H54 (cell line): ENCODE measurements around the gene APLF.
"Not testable (repeated sequence)": the region's sequence is repeated elsewhere in the genome, so short reads cannot be mapped to it uniquely, and the experiment has no call there.

Experiments used
- DNase-seq: peaks from one replicate; pipeline ENCODE4 v3.0.0; 2011; ENCODE audit warnings: low spot score, mixed read lengths; ENCODE audit not compliant: insufficient read length
- FAIRE-seq: peaks from 3 replicates; lab custom pipeline; 2011; peaks lifted over from hg19 to GRCh38; lab: Jason Lieb, UNC
- POLR2A ChIP-seq: IDR thresholded peaks from 2 replicates; pipeline ENCODE4 v1.6.1; 2011; ENCODE audit warnings: low read depth, mild to moderate bottlenecking, low read length

APLF gene

DNA sequence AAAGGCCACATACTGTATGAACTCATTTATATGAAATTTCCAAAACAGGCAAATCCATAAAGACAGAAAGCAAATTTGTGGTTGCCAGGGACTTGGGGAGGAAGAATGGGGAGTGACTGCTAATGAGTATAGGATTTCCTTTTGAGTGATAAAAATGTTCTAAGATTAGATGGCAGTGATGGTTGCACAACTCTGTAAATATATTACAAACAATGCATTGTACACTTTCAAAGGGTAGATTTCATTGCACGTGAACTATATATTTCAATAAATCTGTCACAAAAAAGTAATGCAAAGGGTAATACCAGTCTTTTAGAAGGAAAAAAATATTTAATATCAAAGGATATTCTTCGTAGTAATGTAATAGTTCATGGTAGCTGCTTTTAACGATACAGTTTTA lies 112.3 kb downstream of the APLF start:
- FAIRE-seq (no peak), DNase-seq (no peak)
- TF ChIP-seq POLR2A = no peak

DNA sequence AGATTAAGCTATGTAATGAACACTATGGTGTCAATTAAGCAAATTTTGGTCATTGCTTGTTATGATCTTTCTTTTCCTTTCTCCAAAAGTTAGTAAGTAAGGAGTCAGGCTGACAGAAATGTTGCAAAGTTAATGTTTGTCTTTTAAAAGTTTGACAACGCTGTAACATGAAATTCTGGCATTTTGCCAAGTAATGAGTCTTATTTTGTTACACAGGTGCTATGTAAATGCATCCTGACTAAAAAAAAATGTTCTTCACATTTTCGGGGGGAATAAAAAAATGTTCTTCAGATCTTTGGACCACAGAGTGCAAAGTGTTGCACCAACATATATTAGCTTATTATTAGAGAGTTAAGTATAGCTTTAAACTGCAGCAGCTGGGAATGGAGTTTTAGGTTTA lies 121.2 kb downstream of the APLF start:
- DNase-seq (no peak), FAIRE-seq (no peak)
- TF ChIP-seq POLR2A = no peak

DNA sequence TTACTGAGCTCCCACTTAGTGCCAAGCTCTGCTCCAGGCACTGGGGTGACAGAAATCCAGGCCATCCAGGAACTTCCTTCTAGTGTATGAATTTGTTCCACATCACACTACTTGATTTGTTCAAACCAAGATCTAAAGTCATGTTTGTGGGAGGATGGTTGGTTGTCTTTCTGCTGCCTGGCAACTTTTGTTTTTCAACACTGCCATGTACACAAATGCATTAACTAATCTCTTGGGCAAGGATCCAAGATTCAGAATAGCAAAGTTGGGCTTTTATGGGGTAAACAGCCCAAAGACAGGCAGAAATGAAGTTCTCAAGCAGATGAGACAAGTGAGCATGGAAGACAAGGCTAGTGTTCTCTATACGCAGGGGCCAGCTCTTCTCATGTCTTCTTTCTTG lies 122.6 kb downstream of the APLF start:
- FAIRE-seq (no peak), DNase-seq (no peak)
- TF ChIP-seq POLR2A = no peak

DNA sequence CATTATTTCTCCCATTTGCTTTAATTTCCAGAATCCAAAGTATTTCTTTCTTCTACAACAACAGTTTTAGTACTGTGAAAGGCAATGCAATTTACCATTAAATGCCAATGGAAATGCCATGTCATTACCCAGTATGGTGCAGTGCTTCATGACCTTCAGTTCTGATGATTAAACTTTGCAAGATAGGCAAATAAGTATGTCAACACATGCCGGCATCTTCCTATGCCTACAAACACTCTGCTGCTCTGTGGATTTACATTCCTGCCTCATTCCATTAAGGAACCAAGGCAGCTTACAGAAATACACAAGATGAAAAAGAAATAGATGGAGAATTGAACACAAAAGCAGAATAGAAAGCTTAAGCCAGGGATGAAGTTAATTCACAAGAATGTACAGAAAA lies 123.3 kb downstream of the APLF start:
- FAIRE-seq (no peak), DNase-seq (no peak)
- no peak for TF ChIP-seq POLR2A

DNA sequence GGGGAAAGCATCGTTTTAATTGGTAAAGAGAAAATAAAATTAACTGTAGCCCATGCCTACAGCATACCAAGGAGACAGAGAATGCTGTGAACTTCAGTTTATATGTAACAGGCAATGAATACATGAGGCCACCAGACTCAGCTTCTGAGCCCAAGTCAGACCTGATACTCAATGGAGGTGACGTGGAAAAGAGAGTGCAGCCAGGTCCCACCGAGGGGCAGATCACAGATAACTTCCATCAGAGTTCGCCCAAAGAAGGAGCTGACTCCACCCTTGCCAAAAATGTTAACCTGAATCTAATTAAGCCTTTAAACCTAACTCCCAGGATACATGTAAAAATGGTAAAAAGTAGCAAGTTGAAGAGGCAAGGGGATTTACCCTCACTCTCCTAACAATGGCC lies 123.8 kb downstream of the APLF start:
- DNase-seq (no peak), FAIRE-seq (no peak)
- TF ChIP-seq POLR2A = no peak

DNA sequence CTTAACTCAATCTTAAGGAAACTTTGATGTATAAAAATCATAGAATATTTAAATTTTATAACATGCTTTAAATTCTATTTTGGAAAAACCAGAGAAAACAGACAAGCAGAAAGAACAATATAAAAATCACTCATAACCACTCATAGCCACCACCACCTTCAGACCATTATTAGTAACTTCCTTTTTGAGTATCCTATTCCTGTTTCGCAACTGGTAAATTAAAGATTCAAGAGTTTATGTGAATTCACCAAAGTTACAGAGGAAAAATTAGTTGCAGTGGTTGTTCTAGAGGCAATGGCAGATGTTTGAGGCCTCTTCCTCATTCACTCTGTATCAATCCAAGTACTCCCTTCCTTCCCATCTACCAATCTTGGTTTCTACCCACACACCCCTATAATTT lies 126.7 kb downstream of the APLF start:
- TF ChIP-seq POLR2A = no peak
- no peak for FAIRE-seq
- DNase-seq = no peak

DNA sequence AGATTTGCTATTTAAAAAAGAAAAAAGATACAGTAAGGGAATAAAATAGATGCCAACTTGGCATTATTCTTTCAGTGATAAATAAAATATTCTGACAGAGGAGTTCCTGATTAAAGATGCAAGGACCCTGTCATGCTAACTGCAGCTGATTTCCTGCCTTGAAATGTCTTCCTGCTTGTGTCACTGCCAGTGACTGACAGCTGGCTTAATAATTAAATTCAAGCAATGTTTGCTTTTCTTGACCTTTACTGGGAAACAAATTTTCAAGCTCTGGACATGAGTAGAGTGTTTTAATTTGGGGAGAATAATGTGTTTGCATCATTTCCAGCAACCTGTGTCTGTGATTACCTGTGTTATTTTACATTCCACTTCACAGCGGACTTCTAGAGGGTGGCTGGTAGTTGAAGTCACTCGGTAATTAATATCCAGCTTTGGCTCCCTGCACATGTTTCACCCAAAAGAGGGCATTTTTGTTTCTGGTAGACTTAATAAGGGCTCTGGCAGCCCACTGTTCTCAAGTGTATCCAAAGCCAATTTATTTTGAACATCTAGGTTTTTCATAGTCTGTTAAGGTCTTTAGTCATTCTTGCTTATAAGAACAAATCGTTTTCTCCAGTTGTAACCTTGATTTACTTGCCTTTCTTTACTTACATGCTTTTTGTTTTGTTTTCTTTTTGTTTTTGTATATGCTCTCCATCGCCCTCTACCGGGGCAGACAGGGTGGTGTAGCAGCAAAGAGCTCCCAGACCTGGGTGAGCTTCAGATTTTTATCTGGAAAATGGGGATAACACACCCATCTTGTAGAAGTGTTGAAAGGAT lies 127.5 kb downstream of the APLF start:
- DNase-seq = peak; percentile 9
- FAIRE-seq = peak; percentile 68
- no peak for TF ChIP-seq POLR2A

DNA sequence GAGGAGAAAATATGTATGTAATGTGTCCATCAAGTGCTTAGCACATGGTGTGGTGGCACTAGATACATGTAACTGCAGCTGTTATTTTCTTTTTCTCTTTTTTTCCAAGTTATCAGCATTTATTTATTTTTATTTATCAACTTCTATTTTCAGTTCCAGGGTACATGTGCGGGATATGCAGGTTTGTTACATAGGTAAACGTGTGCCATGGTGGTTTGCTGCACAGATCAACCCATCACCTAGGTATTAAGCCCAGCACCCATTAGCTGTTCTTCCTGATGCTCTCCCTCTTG lies 128.1 kb downstream of the APLF start:
- not testable (repeated sequence) for FAIRE-seq, DNase-seq

DNA sequence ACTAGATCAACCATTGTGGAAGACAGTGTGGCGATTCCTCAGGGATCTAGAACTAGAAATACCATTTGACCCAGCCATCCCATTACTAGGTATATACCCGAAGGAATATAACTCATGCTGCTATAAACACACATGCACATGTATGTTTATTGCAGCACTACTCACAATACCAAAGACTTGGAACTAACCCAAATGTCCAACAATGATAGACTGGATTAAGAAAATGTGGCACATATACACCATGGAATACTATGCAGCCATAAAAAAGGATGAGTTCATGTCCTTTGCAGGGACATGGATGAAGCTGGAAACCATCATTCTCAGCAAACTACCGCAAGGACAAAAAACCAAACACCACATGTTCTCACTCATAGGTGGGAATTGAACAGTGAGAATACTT lies 133.1 kb downstream of the APLF start:
- not testable (repeated sequence) for DNase-seq, FAIRE-seq

DNA sequence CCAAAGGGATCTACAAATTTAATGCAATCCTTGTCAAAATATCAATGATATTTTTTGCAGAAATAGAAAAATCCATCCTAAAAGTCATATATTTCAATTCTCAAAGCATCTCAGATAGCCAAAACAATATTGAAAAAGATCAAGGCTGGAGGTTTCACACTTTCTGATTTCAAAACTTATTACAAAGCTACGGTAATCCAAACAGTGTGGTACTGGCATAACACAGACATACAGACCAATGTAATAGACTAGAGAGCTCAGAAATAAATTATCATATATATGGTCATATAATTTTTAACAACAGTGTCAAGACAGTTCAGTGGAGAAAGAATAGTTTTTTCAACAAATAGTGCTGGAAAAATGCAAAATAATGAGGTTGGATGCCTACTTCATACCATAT lies 135.7 kb downstream of the APLF start:
- FAIRE-seq (no peak), DNase-seq (no peak)
- no peak for TF ChIP-seq POLR2A

DNA sequence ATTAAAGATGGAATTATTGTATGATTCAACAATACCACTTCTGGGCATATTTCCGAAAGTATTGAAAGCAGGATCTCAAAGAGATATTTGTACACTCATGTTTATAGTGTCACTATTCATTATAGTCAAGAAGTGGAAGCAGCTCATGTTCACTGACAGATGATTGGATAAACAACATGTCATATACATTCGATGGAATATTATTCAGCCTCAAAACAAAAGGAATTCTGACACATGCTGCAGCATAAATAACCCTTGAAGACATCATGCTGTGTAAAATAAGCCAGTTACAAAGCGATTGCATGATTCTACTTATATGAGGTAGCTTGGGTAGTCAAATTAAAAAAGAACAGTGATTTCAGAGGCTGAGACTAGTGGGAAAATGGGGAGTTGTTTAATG lies 136.7 kb downstream of the APLF start:
- DNase-seq (no peak), FAIRE-seq (no peak)
- no peak for TF ChIP-seq POLR2A

DNA sequence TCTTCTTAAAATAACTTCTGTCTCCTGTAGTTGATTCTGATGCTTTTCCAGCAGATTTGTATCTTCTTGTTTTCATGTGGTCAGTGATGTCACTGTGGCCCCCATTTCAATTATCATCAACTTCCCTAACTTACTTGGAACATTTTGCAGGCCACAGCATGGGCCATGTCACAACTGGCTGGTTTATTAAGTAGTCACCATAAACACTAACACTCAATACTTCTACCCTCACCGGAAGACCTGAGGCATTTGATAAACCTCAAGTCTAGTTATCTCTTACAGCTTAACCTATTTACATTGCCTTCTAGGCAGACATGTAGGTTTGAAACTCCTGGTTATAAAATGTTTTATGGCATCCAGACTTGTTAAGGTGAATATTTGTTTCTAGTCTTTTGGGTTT lies 138.6 kb downstream of the APLF start:
- DNase-seq = no peak
- FAIRE-seq = no peak
- TF ChIP-seq POLR2A = no peak

DNA sequence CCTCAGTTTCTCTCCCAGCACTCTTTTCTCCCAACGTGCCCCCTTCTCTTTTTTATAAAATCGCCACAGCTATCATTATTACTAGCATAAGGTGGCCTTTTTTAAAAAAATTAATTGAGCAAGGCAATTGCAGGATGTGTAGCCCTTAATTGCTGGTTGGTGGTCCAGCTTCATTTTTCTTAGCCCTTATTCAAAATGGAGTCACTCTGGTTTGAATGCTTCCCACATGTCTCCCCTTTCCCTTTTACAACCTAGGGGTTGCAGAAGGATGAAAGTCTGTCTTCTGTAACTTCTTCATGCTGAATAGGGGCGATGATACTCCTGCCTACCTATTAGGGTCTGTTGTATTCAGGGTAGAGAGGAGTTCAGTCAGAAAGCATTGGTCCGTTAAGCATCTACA lies 139.4 kb downstream of the APLF start:
- TF ChIP-seq POLR2A = no peak
- DNase-seq (no peak), FAIRE-seq (no peak)

DNA sequence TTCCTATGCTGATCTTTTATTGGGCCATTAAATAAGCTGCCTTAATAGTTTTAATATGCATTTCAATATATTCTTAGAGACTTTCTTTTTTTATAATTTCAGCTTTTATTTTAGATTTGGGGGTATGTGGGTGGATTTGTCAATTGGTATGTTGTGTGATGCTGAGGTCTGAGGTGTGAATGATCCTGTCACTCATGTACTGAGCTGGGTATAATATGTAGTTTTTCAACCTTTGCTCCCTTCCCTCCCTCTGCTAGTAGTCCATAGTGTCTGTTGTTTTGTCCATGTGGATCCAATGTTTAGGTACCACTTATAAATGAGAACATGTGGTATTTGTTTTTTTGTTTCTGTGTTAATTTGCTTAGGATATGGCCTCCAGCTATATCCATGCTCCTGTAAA lies 140.5 kb downstream of the APLF start:
- FAIRE-seq = no peak
- no peak for DNase-seq
- TF ChIP-seq POLR2A = no peak

DNA sequence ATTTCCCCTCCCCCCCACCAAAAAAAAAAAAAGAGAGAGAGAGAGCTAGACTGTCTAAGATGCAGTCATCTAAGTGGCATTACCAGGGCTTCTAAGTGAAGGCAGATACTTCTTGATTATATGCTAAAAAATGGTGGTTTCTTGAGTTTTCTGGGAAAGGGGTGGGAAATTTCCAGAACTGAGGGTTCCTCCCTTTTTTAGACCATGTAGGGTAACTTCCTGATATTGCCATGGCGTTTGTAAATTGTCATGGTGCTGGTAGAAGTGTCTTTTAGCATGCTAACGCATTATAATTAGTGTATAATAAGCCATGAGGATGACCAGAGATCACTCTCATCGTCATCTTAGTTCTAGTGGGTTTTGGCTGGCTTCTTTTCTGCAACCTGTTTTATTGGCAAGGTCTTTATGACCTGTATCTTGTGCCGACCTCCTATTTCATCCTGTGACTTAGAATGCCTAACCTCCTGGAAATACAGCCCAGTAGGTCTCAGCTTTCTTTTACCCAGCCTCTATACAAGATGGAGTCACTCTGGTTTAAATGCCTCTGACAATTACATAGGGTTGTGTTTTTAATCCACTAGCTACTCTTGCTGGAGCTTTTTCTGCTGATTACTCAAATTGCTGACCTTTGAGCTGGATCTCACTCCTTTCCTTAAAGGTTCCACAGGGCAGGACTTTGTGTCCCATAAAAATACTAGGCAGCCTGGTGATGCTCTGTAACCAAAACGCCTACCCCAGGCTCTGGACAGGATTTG lies 145.6 kb downstream of the APLF start:
- no peak for TF ChIP-seq POLR2A
- DNase-seq = no peak
- FAIRE-seq = no peak
